ENCODE results near the gene TRABD2B. TPM values are rescaled to one million over a fixed set of nuclear protein-coding genes. Genes with fewer than 3 reads are reported as not detected.
A peak's percentile ranks its signal among the peaks of the same experiment; 100 is the strongest.

Gene TRABD2B
- total and polyA plus RNA-seq, 2 experiments from 2014 or later, result 1.00 to 2.3 TPM

DNA sequence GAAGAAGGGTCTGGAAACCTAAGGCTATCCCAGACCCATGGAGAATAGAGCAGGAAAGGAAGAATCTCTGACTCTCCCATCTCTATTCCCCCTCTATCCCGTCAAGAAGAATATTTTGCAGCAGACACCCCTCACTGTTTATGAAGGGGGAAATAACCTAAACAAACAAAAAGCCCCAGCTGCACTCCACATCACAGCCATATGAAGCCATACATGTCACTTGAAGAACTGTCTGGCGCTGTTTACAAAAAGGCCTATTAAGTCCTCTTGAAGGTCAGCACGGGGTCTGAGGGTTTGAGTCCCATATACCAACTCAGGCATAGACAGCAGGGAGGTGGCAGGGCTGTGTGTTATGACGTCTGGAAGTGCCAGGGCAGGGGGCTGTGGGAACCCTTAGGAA lies 31.4 kb downstream of the TRABD2B start:
- H3K27ac ChIP-seq, result no peak overlapping the region
- H3K4me1 ChIP-seq (ENCODE audit: insufficient read depth), result peaks cover 32% of the 10 kb centered on the region
- no peak overlapping the region for H2AFZ ChIP-seq
- H3K4me3 ChIP-seq, result no peak overlapping the region
- TF ChIP-seq EZH2 (IDR thresholded peaks at IDR 0.05; ENCODE audit: borderline replicate concordance), result no peak
- TF ChIP-seq EZH2phosphoT487 (IDR thresholded peaks at IDR 0.05; ENCODE audit: low read depth, severe bottlenecking, unreplicated experiment), result no peak
- TF ChIP-seq CTCF (IDR thresholded peaks at IDR 0.05; ENCODE audit: poor library complexity), result no peak
- DNase-seq (ENCODE audit: low spot score), result no peak
- H3K9me2 ChIP-seq (replicated peaks; ENCODE audit: insufficient read depth), result no peaks in the 10 kb centered on the region
- H3K9me3 ChIP-seq (ENCODE audit: low read depth), result no peaks in the 10 kb centered on the region
- no peak overlapping the region for H3K4me2 ChIP-seq
- no peaks in the 10 kb centered on the region for H4K20me1 ChIP-seq (ENCODE audit: insufficient read depth, poor library complexity, severe bottlenecking)
- no peaks in the 10 kb centered on the region for H3K79me2 ChIP-seq
- H3K27me3 ChIP-seq, result no peaks in the 10 kb centered on the region
- H3K36me3 ChIP-seq (replicated peaks; ENCODE audit: insufficient read depth, low read depth), result no peaks in the 10 kb centered on the region
- WGBS (ENCODE audit: low lambda C conversion rate, missing lambda C conversion rate), result 72% methylated on average over 4 of the region's 4 CpGs

- Histone ChIP-seq H3K36me3 (replicated peaks; ENCODE audit: insufficient read depth, low read depth) (no peaks in the 10 kb centered on the region), H3K79me2 (no peaks in the 10 kb centered on the region), H2AFZ (no peak overlapping the region), H3K4me1 (ENCODE audit: insufficient read depth) (peaks cover 29% of the 10 kb centered on the region), H4K20me1 (ENCODE audit: insufficient read depth, poor library complexity, severe bottlenecking) (no peaks in the 10 kb centered on the region), H3K4me2 (no peak overlapping the region), H3K4me3 (no peak overlapping the region), H3K9me3 (ENCODE audit: low read depth) (no peaks in the 10 kb centered on the region), H3K9me2 (replicated peaks; ENCODE audit: insufficient read depth) (no peaks in the 10 kb centered on the region), H3K27ac (peak overlapping the region; percentile 27), H3K27me3 (no peaks in the 10 kb centered on the region)
- 80% methylated on average over 5 of the region's 5 CpGs for WGBS (ENCODE audit: low lambda C conversion rate, missing lambda C conversion rate)
- DNase-seq (ENCODE audit: low spot score), result no peak
- TF ChIP-seq EZH2phosphoT487 (IDR thresholded peaks at IDR 0.05; ENCODE audit: low read depth, severe bottlenecking, unreplicated experiment) (no peak), EZH2 (IDR thresholded peaks at IDR 0.05; ENCODE audit: borderline replicate concordance) (no peak), CTCF (IDR thresholded peaks at IDR 0.05; ENCODE audit: poor library complexity) (no peak)
Measured at GRCh38 chr1:47964636-47965035, 32.5 kb downstream of the TRABD2B start.

GRCh38 chr1:47963568-47964358 lies 33.4 kb downstream of the TRABD2B start:
- 32% methylated on average over 13 of the region's 13 CpGs for WGBS (ENCODE audit: low lambda C conversion rate, missing lambda C conversion rate)
- DNase-seq (ENCODE audit: low spot score), result peak; percentile 51
- H3K79me2 ChIP-seq, result no peaks in the 10 kb centered on the region
- H3K9me3 ChIP-seq (ENCODE audit: low read depth), result no peaks in the 10 kb centered on the region
- H3K4me1 ChIP-seq (ENCODE audit: insufficient read depth), result peaks cover 23% of the 10 kb centered on the region
- H3K4me2 ChIP-seq, result peak overlapping the region; percentile 13
- H3K36me3 ChIP-seq (replicated peaks; ENCODE audit: insufficient read depth, low read depth), result no peaks in the 10 kb centered on the region
- no peaks in the 10 kb centered on the region for H3K9me2 ChIP-seq (replicated peaks; ENCODE audit: insufficient read depth)
- H3K4me3 ChIP-seq, result no peak overlapping the region
- no peaks in the 10 kb centered on the region for H4K20me1 ChIP-seq (ENCODE audit: insufficient read depth, poor library complexity, severe bottlenecking)
- no peak overlapping the region for H2AFZ ChIP-seq
- peak overlapping the region; percentile 21 for H3K27ac ChIP-seq
- TF ChIP-seq EZH2phosphoT487 (IDR thresholded peaks at IDR 0.05; ENCODE audit: low read depth, severe bottlenecking, unreplicated experiment) (no peak), EZH2 (IDR thresholded peaks at IDR 0.05; ENCODE audit: borderline replicate concordance) (no peak), CTCF (IDR thresholded peaks at IDR 0.05; ENCODE audit: poor library complexity) (no peak)
- H3K27me3 ChIP-seq, result no peaks in the 10 kb centered on the region

All from hepatocyte (in vitro differentiated cells).